ENCODE measurements around the gene TMCO5A. TPM values are rescaled to one million over a fixed set of nuclear protein-coding genes. Genes with fewer than 3 reads are reported as not detected.

The TMCO5A gene
- total RNA-seq, 1 donor from 2014 or later, result not detected

- no peaks in the 10 kb centered on the region for H3K79me2 ChIP-seq (ENCODE audit: insufficient read depth, low read length)
- no peaks in the 10 kb centered on the region for H3K9me3 Mint-ChIP-seq (ENCODE audit: unreplicated experiment)
- TF ChIP-seq EZH2 (IDR thresholded peaks at IDR 0.05; ENCODE audit: insufficient read depth, low read length) (no peak), CTCF (IDR thresholded peaks at IDR 0.05; ENCODE audit: insufficient read depth, low read depth, low read length) (no peak)
- no peak for FAIRE-seq
- no peak overlapping the region for H3K27ac Mint-ChIP-seq (ENCODE audit: unreplicated experiment)
- no peaks in the 10 kb centered on the region for H3K27me3 ChIP-seq (ENCODE audit: insufficient read depth, low read length)
- H3K4me3 Mint-ChIP-seq (ENCODE audit: unreplicated experiment), result no peak overlapping the region
- H3K9ac ChIP-seq (ENCODE audit: low read length), result no peak overlapping the region
- no peaks in the 10 kb centered on the region for H3K4me1 ChIP-seq (ENCODE audit: insufficient read depth, low read length)
- H3K36me3 ChIP-seq (ENCODE audit: insufficient read depth, low read length), result no peaks in the 10 kb centered on the region
- no peaks in the 10 kb centered on the region for H3K36me3 Mint-ChIP-seq (ENCODE audit: low read depth, unreplicated experiment)
- no peaks in the 10 kb centered on the region for H3K9me3 ChIP-seq (ENCODE audit: insufficient read depth, low read depth, low read length)
- H3K4me1 Mint-ChIP-seq (ENCODE audit: low read depth, unreplicated experiment), result peaks cover 2% of the 10 kb centered on the region
- DNase-seq (ENCODE audit: low read depth), result no peak
- H3K27ac ChIP-seq (ENCODE audit: low read depth, low read length), result no peak overlapping the region
- H4K20me1 ChIP-seq (ENCODE audit: insufficient read depth, low read length), result no peaks in the 10 kb centered on the region
- H3K4me3 ChIP-seq (ENCODE audit: insufficient read depth, low read depth, low read length), result no peak overlapping the region
- H2AFZ ChIP-seq (ENCODE audit: low read depth, low read length), result no peak overlapping the region
- H3K27me3 Mint-ChIP-seq (ENCODE audit: low read depth, unreplicated experiment), result no peaks in the 10 kb centered on the region
- no peak overlapping the region for H3K4me2 ChIP-seq (ENCODE audit: low read length)
Measured at GRCh38 chr15:37981201-37981600, 46.8 kb downstream of the TMCO5A start.

- Histone ChIP-seq H3K36me3 (ENCODE audit: insufficient read depth, low read length) (no peaks in the 10 kb centered on the region), H3K9me3 (ENCODE audit: insufficient read depth, low read depth, low read length) (no peaks in the 10 kb centered on the region), H3K9ac (ENCODE audit: low read length) (no peak overlapping the region), H3K4me3 (ENCODE audit: insufficient read depth, low read depth, low read length) (no peak overlapping the region), H4K20me1 (ENCODE audit: insufficient read depth, low read length) (no peaks in the 10 kb centered on the region), H3K27ac (ENCODE audit: low read depth, low read length) (no peak overlapping the region), H3K27me3 (ENCODE audit: insufficient read depth, low read length) (no peaks in the 10 kb centered on the region), H3K79me2 (ENCODE audit: insufficient read depth, low read length) (no peaks in the 10 kb centered on the region), H3K4me1 (ENCODE audit: insufficient read depth, low read length) (no peaks in the 10 kb centered on the region), H3K4me2 (ENCODE audit: low read length) (no peak overlapping the region), H2AFZ (ENCODE audit: low read depth, low read length) (no peak overlapping the region)
- Mint-ChIP-seq H3K27me3 (ENCODE audit: low read depth, unreplicated experiment) (no peaks in the 10 kb centered on the region), H3K4me3 (ENCODE audit: unreplicated experiment) (no peak overlapping the region), H3K36me3 (ENCODE audit: low read depth, unreplicated experiment) (no peaks in the 10 kb centered on the region), H3K4me1 (ENCODE audit: low read depth, unreplicated experiment) (no peaks in the 10 kb centered on the region), H3K27ac (ENCODE audit: unreplicated experiment) (no peak overlapping the region), H3K9me3 (ENCODE audit: unreplicated experiment) (no peaks in the 10 kb centered on the region)
- no peak for TF ChIP-seq EZH2 (IDR thresholded peaks at IDR 0.05; ENCODE audit: insufficient read depth, low read length)
- peak; percentile 43 for TF ChIP-seq CTCF (IDR thresholded peaks at IDR 0.05; ENCODE audit: insufficient read depth, low read depth, low read length)
- DNase-seq (ENCODE audit: low read depth) (peak; percentile 39), FAIRE-seq (peak; percentile 79)
Measured at GRCh38 chr15:37981775-37982174, 47.3 kb downstream of the TMCO5A start.

GRCh38 chr15:37984368-37984767 is 49.9 kb downstream of the TMCO5A start:
- no peak overlapping the region for H3K4me3 Mint-ChIP-seq (ENCODE audit: unreplicated experiment)
- no peak overlapping the region for H3K4me3 ChIP-seq (ENCODE audit: insufficient read depth, low read depth, low read length)
- TF ChIP-seq CTCF (IDR thresholded peaks at IDR 0.05; ENCODE audit: insufficient read depth, low read depth, low read length), result no peak
- TF ChIP-seq EZH2 (IDR thresholded peaks at IDR 0.05; ENCODE audit: insufficient read depth, low read length), result no peak
- no peaks in the 10 kb centered on the region for H3K9me3 Mint-ChIP-seq (ENCODE audit: unreplicated experiment)
- no peaks in the 10 kb centered on the region for H3K27me3 ChIP-seq (ENCODE audit: insufficient read depth, low read length)
- H3K4me1 ChIP-seq (ENCODE audit: insufficient read depth, low read length), result no peaks in the 10 kb centered on the region
- no peak for DNase-seq (ENCODE audit: low read depth)
- no peaks in the 10 kb centered on the region for H3K79me2 ChIP-seq (ENCODE audit: insufficient read depth, low read length)
- FAIRE-seq, result no peak
- H3K27me3 Mint-ChIP-seq (ENCODE audit: low read depth, unreplicated experiment), result no peaks in the 10 kb centered on the region
- H3K4me2 ChIP-seq (ENCODE audit: low read length), result no peak overlapping the region
- H3K27ac Mint-ChIP-seq (ENCODE audit: unreplicated experiment), result no peak overlapping the region
- H3K36me3 Mint-ChIP-seq (ENCODE audit: low read depth, unreplicated experiment), result no peaks in the 10 kb centered on the region
- no peaks in the 10 kb centered on the region for H3K4me1 Mint-ChIP-seq (ENCODE audit: low read depth, unreplicated experiment)
- H3K9me3 ChIP-seq (ENCODE audit: insufficient read depth, low read depth, low read length), result no peaks in the 10 kb centered on the region
- no peaks in the 10 kb centered on the region for H4K20me1 ChIP-seq (ENCODE audit: insufficient read depth, low read length)
- H2AFZ ChIP-seq (ENCODE audit: low read depth, low read length), result no peak overlapping the region
- H3K27ac ChIP-seq (ENCODE audit: low read depth, low read length), result no peak overlapping the region
- H3K36me3 ChIP-seq (ENCODE audit: insufficient read depth, low read length), result no peaks in the 10 kb centered on the region
- no peak overlapping the region for H3K9ac ChIP-seq (ENCODE audit: low read length)
